Spleen (tissue), 7 donors: ENCODE results near the gene NAT8L.

ENCODE experiments used
- CTCF ChIP-seq, 11 experiments: fragments of 200-600 bp in 7 of 11; fragments of 450-650 bp in 4 of 11; sonication (generic) in 4 of 11; IDR thresholded peaks in 8 of 11; conservative IDR thresholded peaks in 3 of 11; 1 replicate in 7 of 11; 2 replicates in 4 of 11; pipeline versions ENCODE4 v1.4.0 to v1.8.0; 2016 to 2021; ENCODE audit warnings: antibody characterized with exemption in 11 of 11, inconsistent platforms in 4 of 11, mild to moderate bottlenecking in 1 of 11
- POLR2AphosphoS5 ChIP-seq, 3 donors: sonication (generic); formaldehyde crosslinking; IDR thresholded peaks; one replicate each; pipeline ENCODE4 v1.5.1; 2017; ENCODE audit warnings: antibody characterized with exemption in 3 of 3
- donor health status: DM: no; HTN: no; CAD: no; lungs with moderate emphysema.
- donor health status: DM: no; HTN: no; CAD: no.
- donor health status: DM: no; HTN: no; CAD: no.

- TF ChIP-seq CTCF (IDR thresholded peaks at IDR 0.05 in 8 of 11, conservative IDR thresholded peaks at IDR 0.05 in 3 of 11) (no peak), POLR2AphosphoS5 (IDR thresholded peaks at IDR 0.05) (no peak)
These were observed 57.7 kb downstream of the NAT8L start for GRCh38 chr4:2116687-2117400.
